Measurements from ENCODE around the gene TGFB3. TPM values are rescaled to one million over a fixed set of nuclear protein-coding genes. Genes with fewer than 3 reads are reported as not detected.

Gene TGFB3
- total and polyA plus RNA-seq, 2 donors (not counting 1 experiment from before 2014, with no cell fraction given): 7.0 to 9.4 TPM

GRCh38 chr14:75944607-75945241, 37.1 kb downstream of the TGFB3 start:
- no peak overlapping the region for H3K9ac ChIP-seq (ENCODE audit: low read length)
- CTCF ChIA-PET: no interaction called here
- H3K4me1 ChIP-seq (ENCODE audit: control insufficient read depth in 2 of 2, insufficient read depth in 2 of 2, low read length in 2 of 2): no peaks in the 10 kb centered on the region
- DNase-seq (no peak), ATAC-seq (ENCODE audit: low read depth) (no peak)
- H3K9me3 ChIP-seq (ENCODE audit: control extremely low read depth in 1 of 3, control insufficient read depth in 2 of 3, insufficient read depth in 1 of 3, low read length in 2 of 3): no peaks in the 10 kb centered on the region
- H3K27ac Mint-ChIP-seq: no peak overlapping the region
- no peaks in the 10 kb centered on the region for H3K27me3 Mint-ChIP-seq
- H3K9me3 Mint-ChIP-seq (ENCODE audit: insufficient read depth): no peaks in the 10 kb centered on the region
- no peak for TF ChIP-seq CTCF (IDR thresholded peaks at IDR 0.05)
- TF ChIP-seq EZH2 (IDR thresholded peaks at IDR 0.05; ENCODE audit: borderline replicate concordance, insufficient read depth, low read depth, low read length, poor library complexity, severe bottlenecking): no peak
- H3K36me3 ChIP-seq (replicated peaks in 1 of 2; ENCODE audit: control extremely low read depth in 1 of 2, control insufficient read depth in 1 of 2, extremely low read depth in 1 of 2, insufficient read depth in 2 of 2, low read length in 1 of 2): no peaks in the 10 kb centered on the region
- H3K4me1 Mint-ChIP-seq: no peaks in the 10 kb centered on the region
- 100% methylated on average over 1 of the region's 4 CpGs for WGBS (ENCODE audit: insufficient coverage)
- H3K79me2 ChIP-seq (ENCODE audit: control insufficient read depth, insufficient read depth, low read length): no peaks in the 10 kb centered on the region
- H3K4me3 Mint-ChIP-seq: no peak overlapping the region
- H3K27ac ChIP-seq (ENCODE audit: low read length in 2 of 2): no peak overlapping the region
- H2AFZ ChIP-seq (ENCODE audit: insufficient read depth, low read depth, low read length, poor library complexity, severe bottlenecking): no peak overlapping the region
- no peaks in the 10 kb centered on the region for H3K27me3 ChIP-seq (replicated peaks in 1 of 4; ENCODE audit: control extremely low read depth in 1 of 4, control insufficient read depth in 3 of 4, insufficient read depth in 4 of 4, low read length in 3 of 4)
- no peaks in the 10 kb centered on the region for H4K20me1 ChIP-seq (ENCODE audit: control insufficient read depth, insufficient read depth, low read length, poor library complexity, severe bottlenecking)
- H3K4me2 ChIP-seq (replicated peaks; ENCODE audit: low read depth, low read length, poor library complexity, severe bottlenecking): no peak overlapping the region
- H3K4me3 ChIP-seq (ENCODE audit: control extremely low read depth in 1 of 5, extremely low read depth in 1 of 5, insufficient read depth in 1 of 5, low read depth in 2 of 5, low read length in 4 of 5): no peak overlapping the region
- intact Hi-C loops (cut with micrococcal nuclease): no loop called here
- POLR2A ChIA-PET: no interaction called here

DNA sequence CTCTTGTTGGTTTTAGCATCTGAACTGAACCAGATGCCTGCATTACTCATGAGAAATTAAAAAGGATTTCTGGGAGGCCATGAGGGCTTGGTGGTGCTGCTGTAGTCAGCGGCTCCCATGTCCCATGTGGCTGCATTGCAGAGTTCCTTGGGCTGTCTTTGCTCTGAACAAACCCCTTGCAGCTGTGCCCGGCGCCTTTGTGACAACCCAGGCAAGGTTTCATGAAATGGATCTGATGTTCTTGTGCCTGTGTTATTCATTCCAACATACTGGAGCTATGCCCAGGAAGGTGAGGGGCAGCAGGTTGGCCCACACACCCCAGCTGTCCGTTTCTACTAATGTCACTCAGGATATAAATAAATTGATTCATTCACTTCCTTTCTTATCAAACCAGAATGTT, 40.8 kb downstream of the TGFB3 start:
- Histone ChIP-seq H3K4me3 (ENCODE audit: control extremely low read depth in 1 of 5, extremely low read depth in 1 of 5, insufficient read depth in 1 of 5, low read depth in 2 of 5, low read length in 4 of 5) (no peak overlapping the region), H3K27me3 (replicated peaks in 1 of 4; ENCODE audit: control extremely low read depth in 1 of 4, control insufficient read depth in 3 of 4, insufficient read depth in 4 of 4, low read length in 3 of 4) (no peaks in the 10 kb centered on the region), H3K27ac (ENCODE audit: low read length in 2 of 2) (no peak overlapping the region), H3K4me1 (ENCODE audit: control insufficient read depth in 2 of 2, insufficient read depth in 2 of 2, low read length in 2 of 2) (no peaks in the 10 kb centered on the region), H3K79me2 (ENCODE audit: control insufficient read depth, insufficient read depth, low read length) (no peaks in the 10 kb centered on the region), H3K9ac (ENCODE audit: low read length) (no peak overlapping the region), H4K20me1 (ENCODE audit: control insufficient read depth, insufficient read depth, low read length, poor library complexity, severe bottlenecking) (no peaks in the 10 kb centered on the region), H3K9me3 (ENCODE audit: control extremely low read depth in 1 of 3, control insufficient read depth in 2 of 3, insufficient read depth in 1 of 3, low read length in 2 of 3) (no peaks in the 10 kb centered on the region), H2AFZ (ENCODE audit: insufficient read depth, low read depth, low read length, poor library complexity, severe bottlenecking) (no peak overlapping the region), H3K36me3 (replicated peaks in 1 of 2; ENCODE audit: control extremely low read depth in 1 of 2, control insufficient read depth in 1 of 2, extremely low read depth in 1 of 2, insufficient read depth in 2 of 2, low read length in 1 of 2) (no peaks in the 10 kb centered on the region), H3K4me2 (replicated peaks; ENCODE audit: low read depth, low read length, poor library complexity, severe bottlenecking) (no peak overlapping the region)
- 100% methylated on average over 1 of the region's 4 CpGs for WGBS (ENCODE audit: insufficient coverage)
- POLR2A ChIA-PET: no interaction called here
- Mint-ChIP-seq H3K9me3 (ENCODE audit: insufficient read depth) (no peaks in the 10 kb centered on the region), H3K27ac (no peak overlapping the region), H3K4me1 (no peaks in the 10 kb centered on the region), H3K27me3 (no peaks in the 10 kb centered on the region), H3K4me3 (no peak overlapping the region)
- ATAC-seq (ENCODE audit: low read depth) (no peak), DNase-seq (no peak)
- TF ChIP-seq CTCF (IDR thresholded peaks at IDR 0.05) (no peak), EZH2 (IDR thresholded peaks at IDR 0.05; ENCODE audit: borderline replicate concordance, insufficient read depth, low read depth, low read length, poor library complexity, severe bottlenecking) (no peak)
- CTCF ChIA-PET: interaction anchor here (1.0 kb wide), 2 partner anchors 24 to 38 kb away, joined by 3 read pairs; no protein-coding TSS in a partner anchor
- intact Hi-C loops (cut with micrococcal nuclease): no loop called here
